Astrocyte (in vitro differentiated cells and primary cell): ENCODE results near the gene GADD45B. TPM values are rescaled to one million over a fixed set of nuclear protein-coding genes. Genes with fewer than 3 reads are reported as not detected.

ENCODE experiments used
- DNase-seq: peaks from one replicate; pipeline ENCODE4 v3.0.0-alpha.2; 2010; ENCODE audit warnings: low read depth
- FAIRE-seq: peaks from 2 replicates; lab custom pipeline; 2011; peaks lifted over from hg19 to GRCh38; lab: Jason Lieb, UNC
- H2AFZ ChIP-seq: 2 replicates; pipeline ENCODE4 v1.6.0; 2012; ENCODE audit warnings: low read depth, low read length, inconsistent platforms
- H3K27ac ChIP-seq: 2 replicates; pipeline ENCODE4 v1.5.1; 2011; ENCODE audit warnings: low read depth, low read length, inconsistent platforms
- H3K27me3 ChIP-seq: 2 replicates; pipeline ENCODE4 v1.6.0; 2011; ENCODE audit warnings: low read length, inconsistent platforms; ENCODE audit not compliant: insufficient read depth
- H3K36me3 ChIP-seq: 2 replicates; pipeline ENCODE4 v1.5.1; 2011; ENCODE audit warnings: low read length, inconsistent platforms; ENCODE audit not compliant: insufficient read depth
- H3K4me1 ChIP-seq: 2 replicates; pipeline ENCODE4 v1.5.1; 2011; ENCODE audit warnings: low read length, inconsistent platforms; ENCODE audit not compliant: insufficient read depth
- H3K4me2 ChIP-seq: 2 replicates; pipeline ENCODE4 v1.6.0; 2012; ENCODE audit warnings: low read length, inconsistent platforms
- H3K4me3 ChIP-seq: 2 replicates; pipeline ENCODE4 v1.5.1; 2011; ENCODE audit warnings: low read depth, mild to moderate bottlenecking, low read length, inconsistent platforms; ENCODE audit not compliant: insufficient read depth
- H3K79me2 ChIP-seq: 2 replicates; pipeline ENCODE4 v1.6.0; 2012; ENCODE audit warnings: mild to moderate bottlenecking, low read length, inconsistent platforms; ENCODE audit not compliant: insufficient read depth
- H3K9ac ChIP-seq: 2 replicates; pipeline ENCODE4 v1.6.0; 2012; ENCODE audit warnings: mild to moderate bottlenecking, low read length, inconsistent platforms
- H3K9me3 ChIP-seq: 2 replicates; pipeline ENCODE4 v1.5.1; 2012; ENCODE audit warnings: low read depth, mild to moderate bottlenecking, low read length, inconsistent platforms; ENCODE audit not compliant: insufficient read depth
- H4K20me1 ChIP-seq: 2 replicates; pipeline ENCODE4 v1.6.0; 2012; ENCODE audit warnings: low read length, inconsistent platforms; ENCODE audit not compliant: insufficient read depth
- H3K27ac Mint-ChIP-seq: one replicate; pipeline ENCODE4 v1.8.0; 2021; ENCODE audit warnings: mild to moderate bottlenecking, mixed read lengths; ENCODE audit not compliant: unreplicated experiment
- H3K27me3 Mint-ChIP-seq: one replicate; pipeline ENCODE4 v1.8.0; 2021; ENCODE audit warnings: low read depth, mixed read lengths; ENCODE audit not compliant: unreplicated experiment
- H3K36me3 Mint-ChIP-seq: one replicate; pipeline ENCODE4 v1.8.0; 2021; ENCODE audit warnings: low read depth, mixed read lengths; ENCODE audit not compliant: unreplicated experiment
- H3K4me1 Mint-ChIP-seq: one replicate; pipeline ENCODE4 v1.8.0; 2021; ENCODE audit warnings: low read depth, mixed read lengths; ENCODE audit not compliant: unreplicated experiment
- H3K4me3 Mint-ChIP-seq: one replicate; pipeline ENCODE4 v1.8.0; 2021; ENCODE audit warnings: mild to moderate bottlenecking, moderate library complexity, mixed read lengths; ENCODE audit not compliant: unreplicated experiment
- H3K9me3 Mint-ChIP-seq: one replicate; pipeline ENCODE4 v1.8.0; 2021; ENCODE audit warnings: mild to moderate bottlenecking, mixed read lengths; ENCODE audit not compliant: unreplicated experiment
- EZH2 ChIP-seq: IDR thresholded peaks from 2 replicates; pipeline ENCODE4 v1.6.1; 2012; ENCODE audit warnings: mild to moderate bottlenecking, low read length, inconsistent platforms; ENCODE audit not compliant: insufficient read depth
- total RNA-seq: library from RNA; stranded (reverse); gene quantifications from 2 replicates; pipeline ENCODE4 v1.2.1, GENCODE V29; 2021
- TF ChIP-seq, protein P1 (sequence below): IDR thresholded peaks from 2 replicates; pipeline ENCODE4 v1.5.1; 2011; ENCODE audit warnings: low read depth, mild to moderate bottlenecking, inconsistent platforms, low read length, moderate library complexity; ENCODE audit not compliant: insufficient read depth

Gene GADD45B
- total RNA-seq, 1 donor from 2014 or later = 161 TPM

DNA sequence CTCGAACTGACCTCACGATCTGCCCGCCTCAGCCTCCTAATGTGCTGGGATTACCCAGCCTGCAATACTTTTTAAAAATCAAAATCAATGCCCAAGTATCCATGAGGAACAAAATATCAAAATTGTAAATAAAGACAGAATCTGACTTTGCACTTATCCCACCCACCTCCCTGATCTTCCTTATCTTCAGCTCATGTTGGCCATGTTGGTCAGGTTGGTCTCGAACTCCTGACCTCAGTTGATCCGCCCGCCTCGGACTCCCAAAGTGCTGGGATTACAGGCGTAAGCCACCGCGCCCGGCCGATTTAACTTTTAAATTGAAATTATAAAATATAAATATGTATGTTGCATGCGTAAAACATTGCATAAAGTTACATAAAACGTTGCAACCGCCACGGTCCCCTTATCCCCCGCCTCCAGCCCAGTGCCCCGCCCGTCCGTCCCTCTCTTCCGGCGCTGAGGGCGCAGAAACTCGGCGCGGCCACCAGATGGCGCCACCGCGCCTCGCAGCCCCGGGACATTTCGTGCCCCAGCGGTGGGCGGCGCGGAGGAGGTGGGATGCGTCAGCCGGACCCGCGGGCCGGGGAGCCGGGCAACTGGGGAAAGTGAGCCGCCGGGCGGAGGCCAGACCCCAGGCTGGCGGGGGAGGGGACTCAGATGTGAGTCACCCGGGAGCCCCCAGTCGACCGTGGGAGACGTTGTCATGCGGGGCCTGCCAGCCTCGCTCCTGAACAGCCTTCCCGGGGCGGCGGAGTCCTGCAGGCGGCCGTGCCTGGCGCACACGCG is 1.5 kb upstream of the GADD45B start:
- H4K20me1 ChIP-seq = peaks cover 34% of the 10 kb centered on the region
- FAIRE-seq (no peak), DNase-seq (peak; percentile 79)
- Mint-ChIP-seq H3K27ac (peak overlapping the region; percentile 94), H3K27me3 (no peaks in the 10 kb centered on the region), H3K4me1 (peaks cover 3% of the 10 kb centered on the region), H3K9me3 (no peaks in the 10 kb centered on the region), H3K36me3 (peaks cover 18% of the 10 kb centered on the region), H3K4me3 (peak overlapping the region; percentile 89)
- TF ChIP-seq, protein P1, sequence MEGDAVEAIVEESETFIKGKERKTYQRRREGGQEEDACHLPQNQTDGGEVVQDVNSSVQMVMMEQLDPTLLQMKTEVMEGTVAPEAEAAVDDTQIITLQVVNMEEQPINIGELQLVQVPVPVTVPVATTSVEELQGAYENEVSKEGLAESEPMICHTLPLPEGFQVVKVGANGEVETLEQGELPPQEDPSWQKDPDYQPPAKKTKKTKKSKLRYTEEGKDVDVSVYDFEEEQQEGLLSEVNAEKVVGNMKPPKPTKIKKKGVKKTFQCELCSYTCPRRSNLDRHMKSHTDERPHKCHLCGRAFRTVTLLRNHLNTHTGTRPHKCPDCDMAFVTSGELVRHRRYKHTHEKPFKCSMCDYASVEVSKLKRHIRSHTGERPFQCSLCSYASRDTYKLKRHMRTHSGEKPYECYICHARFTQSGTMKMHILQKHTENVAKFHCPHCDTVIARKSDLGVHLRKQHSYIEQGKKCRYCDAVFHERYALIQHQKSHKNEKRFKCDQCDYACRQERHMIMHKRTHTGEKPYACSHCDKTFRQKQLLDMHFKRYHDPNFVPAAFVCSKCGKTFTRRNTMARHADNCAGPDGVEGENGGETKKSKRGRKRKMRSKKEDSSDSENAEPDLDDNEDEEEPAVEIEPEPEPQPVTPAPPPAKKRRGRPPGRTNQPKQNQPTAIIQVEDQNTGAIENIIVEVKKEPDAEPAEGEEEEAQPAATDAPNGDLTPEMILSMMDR = peak; percentile 59
- TF ChIP-seq EZH2 = no peak
- H3K27me3 ChIP-seq = no peaks in the 10 kb centered on the region
- no peak overlapping the region for H2AFZ ChIP-seq
- peak overlapping the region; percentile 60 for H3K4me3 ChIP-seq
- peak overlapping the region; percentile 77 for H3K27ac ChIP-seq
- H3K9ac ChIP-seq = peak overlapping the region; percentile 67
- peaks cover 15% of the 10 kb centered on the region for H3K4me1 ChIP-seq
- no peaks in the 10 kb centered on the region for H3K9me3 ChIP-seq
- H3K36me3 ChIP-seq = peaks cover 3% of the 10 kb centered on the region
- peaks cover 40% of the 10 kb centered on the region for H3K79me2 ChIP-seq
- H3K4me2 ChIP-seq = peak overlapping the region; percentile 84

DNA sequence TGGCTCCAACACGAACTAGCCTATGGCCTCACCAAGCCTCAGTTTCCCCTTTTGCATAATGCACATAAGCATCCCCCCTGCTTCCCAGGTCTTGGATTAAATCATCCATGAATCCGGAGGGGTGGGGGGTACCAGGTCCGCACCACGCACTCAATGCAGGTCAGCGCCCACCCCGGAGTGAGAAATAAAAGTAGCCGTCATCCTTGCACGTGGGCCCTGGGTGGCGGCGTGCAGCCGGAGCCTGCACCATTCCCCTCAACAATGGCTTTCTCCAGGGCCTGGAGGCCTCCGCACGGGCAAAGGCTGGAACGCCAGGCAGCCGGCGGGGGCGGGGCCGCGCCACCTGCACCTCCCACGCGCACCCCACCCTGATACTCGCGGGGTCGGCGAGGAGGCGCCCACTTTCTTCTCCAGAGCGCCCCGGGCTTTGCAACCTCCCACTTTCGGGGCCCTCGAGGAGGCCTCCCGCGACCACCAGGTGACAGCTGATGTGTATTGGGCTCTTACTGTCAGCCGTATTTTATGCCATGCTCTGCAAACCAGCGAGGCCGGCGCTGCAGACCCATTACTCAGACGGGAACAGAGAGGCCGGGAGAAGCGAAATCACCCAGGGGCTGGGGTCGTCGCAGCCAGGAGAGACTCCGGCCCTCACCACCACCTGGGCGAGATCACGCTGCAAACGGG is 767 bp upstream of the GADD45B start:
- Mint-ChIP-seq H3K9me3 (no peaks in the 10 kb centered on the region), H3K4me1 (no peaks in the 10 kb centered on the region), H3K36me3 (peaks cover 18% of the 10 kb centered on the region), H3K27ac (peak overlapping the region; percentile 94), H3K4me3 (peak overlapping the region; percentile 89), H3K27me3 (no peaks in the 10 kb centered on the region)
- no peak for TF ChIP-seq EZH2
- TF ChIP-seq, protein P1 = no peak
- Histone ChIP-seq H3K9ac (peak overlapping the region; percentile 67), H3K36me3 (peaks cover 3% of the 10 kb centered on the region), H3K27me3 (no peaks in the 10 kb centered on the region), H3K4me1 (peaks cover 10% of the 10 kb centered on the region), H3K4me2 (peak overlapping the region; percentile 84), H3K4me3 (peak overlapping the region; percentile 60), H2AFZ (no peak overlapping the region), H3K27ac (peak overlapping the region; percentile 77), H4K20me1 (peaks cover 34% of the 10 kb centered on the region), H3K79me2 (peaks cover 40% of the 10 kb centered on the region), H3K9me3 (no peaks in the 10 kb centered on the region)
- FAIRE-seq (no peak), DNase-seq (peak; percentile 59)
